ENCODE results near the gene TPRG1L.

DNA sequence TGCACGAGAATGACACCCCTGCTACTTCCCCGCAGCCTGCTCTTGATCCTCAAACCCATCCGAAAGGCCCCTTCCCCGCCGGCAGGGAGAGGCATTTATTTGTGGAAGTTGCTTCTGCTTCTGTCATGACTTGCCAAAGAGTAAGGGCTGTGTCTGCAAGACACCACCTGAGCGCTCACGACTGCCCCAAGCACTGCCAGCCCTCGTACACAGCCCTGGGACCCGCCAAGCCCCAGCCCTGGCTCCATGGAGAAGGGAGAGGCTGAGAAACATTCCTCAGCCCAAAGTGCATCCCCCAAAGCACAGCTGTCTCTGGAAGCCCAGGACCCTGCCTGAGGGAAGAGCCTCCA lies 6.3 kb upstream of the TPRG1L start:
- TF ChIP-seq, protein P1, sequence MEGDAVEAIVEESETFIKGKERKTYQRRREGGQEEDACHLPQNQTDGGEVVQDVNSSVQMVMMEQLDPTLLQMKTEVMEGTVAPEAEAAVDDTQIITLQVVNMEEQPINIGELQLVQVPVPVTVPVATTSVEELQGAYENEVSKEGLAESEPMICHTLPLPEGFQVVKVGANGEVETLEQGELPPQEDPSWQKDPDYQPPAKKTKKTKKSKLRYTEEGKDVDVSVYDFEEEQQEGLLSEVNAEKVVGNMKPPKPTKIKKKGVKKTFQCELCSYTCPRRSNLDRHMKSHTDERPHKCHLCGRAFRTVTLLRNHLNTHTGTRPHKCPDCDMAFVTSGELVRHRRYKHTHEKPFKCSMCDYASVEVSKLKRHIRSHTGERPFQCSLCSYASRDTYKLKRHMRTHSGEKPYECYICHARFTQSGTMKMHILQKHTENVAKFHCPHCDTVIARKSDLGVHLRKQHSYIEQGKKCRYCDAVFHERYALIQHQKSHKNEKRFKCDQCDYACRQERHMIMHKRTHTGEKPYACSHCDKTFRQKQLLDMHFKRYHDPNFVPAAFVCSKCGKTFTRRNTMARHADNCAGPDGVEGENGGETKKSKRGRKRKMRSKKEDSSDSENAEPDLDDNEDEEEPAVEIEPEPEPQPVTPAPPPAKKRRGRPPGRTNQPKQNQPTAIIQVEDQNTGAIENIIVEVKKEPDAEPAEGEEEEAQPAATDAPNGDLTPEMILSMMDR (conservative IDR thresholded peaks at IDR 0.05; ENCODE audit: low read depth, low read length), result no peak
- TF ChIP-seq POLR2A (IDR thresholded peaks at IDR 0.05; ENCODE audit: low read depth, low read length) (no peak), MAFK (IDR thresholded peaks at IDR 0.05; ENCODE audit: low read depth, low read length) (no peak), CHD1 (IDR thresholded peaks at IDR 0.05; ENCODE audit: low read depth, low read length) (no peak), MAZ (IDR thresholded peaks at IDR 0.05; ENCODE audit: borderline replicate concordance, low read depth, low read length) (no peak)

Data from IMR-90 (cell line).